Mucosa of stomach (tissue), 1 donor: Measurements from ENCODE around the gene KLHL35.

Experiments used
- H3K27me3 ChIP-seq: one replicate; pipeline ENCODE4 v1.7.0; 2013; ENCODE audit warnings: mild to moderate bottlenecking, low read length; ENCODE audit not compliant: control insufficient read depth, insufficient read depth
- H3K36me3 ChIP-seq: one replicate; pipeline ENCODE4 v1.7.0; 2013; ENCODE audit warnings: low read length; ENCODE audit not compliant: control insufficient read depth, insufficient read depth
- H3K4me1 ChIP-seq: one replicate; pipeline ENCODE4 v1.7.0; 2013; ENCODE audit warnings: mild to moderate bottlenecking, low read length; ENCODE audit not compliant: control insufficient read depth, insufficient read depth
- H3K4me3 ChIP-seq: one replicate; pipeline ENCODE4 v1.7.0; 2013; ENCODE audit warnings: low read length
- H3K9ac ChIP-seq: one replicate; pipeline ENCODE4 v1.7.0; 2013; ENCODE audit warnings: mild to moderate bottlenecking, low read length, moderate library complexity
- H3K9me3 ChIP-seq: one replicate; pipeline ENCODE4 v1.7.0; 2013; ENCODE audit warnings: mild to moderate bottlenecking, low read length, moderate library complexity; ENCODE audit not compliant: control insufficient read depth
- donor health status: Pancreatic carcinoma.

KLHL35 gene, protein sequence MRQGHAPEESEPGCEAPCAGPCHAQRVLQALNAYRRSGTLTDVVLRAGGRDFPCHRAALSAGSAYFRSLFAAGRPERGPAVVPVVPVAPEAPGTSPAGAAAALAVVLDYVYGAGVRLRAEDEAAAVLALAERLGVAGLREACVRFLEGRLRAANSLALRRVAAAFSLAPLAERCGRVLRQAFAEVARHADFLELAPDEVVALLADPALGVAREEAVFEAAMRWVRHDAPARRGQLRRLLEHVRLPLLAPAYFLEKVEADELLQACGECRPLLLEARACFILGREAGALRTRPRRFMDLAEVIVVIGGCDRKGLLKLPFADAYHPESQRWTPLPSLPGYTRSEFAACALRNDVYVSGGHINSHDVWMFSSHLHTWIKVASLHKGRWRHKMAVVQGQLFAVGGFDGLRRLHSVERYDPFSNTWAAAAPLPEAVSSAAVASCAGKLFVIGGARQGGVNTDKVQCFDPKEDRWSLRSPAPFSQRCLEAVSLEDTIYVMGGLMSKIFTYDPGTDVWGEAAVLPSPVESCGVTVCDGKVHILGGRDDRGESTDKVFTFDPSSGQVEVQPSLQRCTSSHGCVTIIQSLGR

DNA sequence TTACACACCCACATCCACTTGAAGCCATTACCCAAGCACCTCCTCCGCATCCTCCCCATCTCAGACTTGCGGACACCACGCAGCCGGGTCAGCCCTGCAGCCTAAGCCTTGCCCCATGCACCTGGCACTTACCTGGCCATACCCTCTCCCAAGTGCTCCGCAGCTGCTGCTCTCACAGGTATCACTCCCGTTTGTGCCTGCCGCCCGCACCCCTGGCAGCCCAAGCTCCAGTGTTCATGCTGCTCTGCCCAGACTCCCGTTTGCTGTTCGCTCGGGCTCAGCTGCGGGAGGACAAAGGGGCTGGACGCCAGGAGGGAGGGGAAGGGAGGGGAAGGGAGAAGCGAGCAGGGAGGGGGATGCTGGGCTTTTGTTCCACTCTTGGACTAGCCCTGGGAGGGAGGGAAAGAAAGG lies at the start of gene KLHL35:
KLHL35 (minus strand) TSS at position 293 of the 411 bp plus-strand sequence. CDS start 2,574 bp downstream, outside the sequence.
- no peaks in the 10 kb centered on the region for H3K36me3 ChIP-seq
- no peak within 1 kb of the TSS for H3K9ac ChIP-seq
- H3K4me1 ChIP-seq: peaks cover 23% of the 10 kb centered on the region
- peaks cover 4% of the 10 kb centered on the region for H3K9me3 ChIP-seq
- no peak within 1 kb of the TSS for H3K4me3 ChIP-seq
- H3K27me3 ChIP-seq: peaks cover 40% of the 10 kb centered on the region

DNA sequence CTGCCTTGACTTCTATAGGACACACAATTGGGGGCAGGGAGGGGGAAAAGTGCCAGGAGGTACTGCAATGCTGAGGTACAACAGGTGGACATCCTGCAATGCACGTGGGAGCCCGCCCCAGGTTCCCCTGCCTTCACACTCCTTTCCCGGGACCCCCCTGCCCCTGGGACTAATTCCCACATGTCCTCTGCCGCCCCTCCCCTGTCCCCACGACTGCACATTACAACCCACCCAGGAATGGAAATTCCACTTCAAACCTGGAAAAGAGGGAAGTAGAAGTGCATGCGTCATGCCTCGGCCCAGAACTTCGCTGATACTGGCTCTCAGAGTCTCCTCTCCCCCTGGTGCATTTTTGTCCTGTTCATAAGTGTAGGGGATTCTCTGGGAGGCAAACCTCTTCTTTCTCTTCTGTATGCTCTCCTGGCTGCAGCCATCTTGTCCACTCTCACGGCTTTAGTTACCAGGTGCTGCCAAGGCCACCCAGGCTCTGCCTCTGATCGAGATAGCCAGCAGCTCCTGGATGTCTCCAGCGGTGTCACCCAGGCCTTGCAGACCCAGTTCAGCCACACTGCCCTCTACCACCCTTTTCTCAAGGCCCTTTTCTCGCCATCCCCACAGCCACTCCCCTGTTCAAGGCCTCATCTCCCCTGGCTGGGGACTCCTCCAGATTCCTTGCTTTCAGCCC lies 49.1 kb upstream of the KLHL35 start:
- H3K9me3 ChIP-seq: no peaks in the 10 kb centered on the region
- H3K27me3 ChIP-seq: no peaks in the 10 kb centered on the region
- no peak overlapping the region for H3K9ac ChIP-seq
- H3K4me3 ChIP-seq: no peak overlapping the region
- H3K4me1 ChIP-seq: no peaks in the 10 kb centered on the region
- H3K36me3 ChIP-seq: no peaks in the 10 kb centered on the region

DNA sequence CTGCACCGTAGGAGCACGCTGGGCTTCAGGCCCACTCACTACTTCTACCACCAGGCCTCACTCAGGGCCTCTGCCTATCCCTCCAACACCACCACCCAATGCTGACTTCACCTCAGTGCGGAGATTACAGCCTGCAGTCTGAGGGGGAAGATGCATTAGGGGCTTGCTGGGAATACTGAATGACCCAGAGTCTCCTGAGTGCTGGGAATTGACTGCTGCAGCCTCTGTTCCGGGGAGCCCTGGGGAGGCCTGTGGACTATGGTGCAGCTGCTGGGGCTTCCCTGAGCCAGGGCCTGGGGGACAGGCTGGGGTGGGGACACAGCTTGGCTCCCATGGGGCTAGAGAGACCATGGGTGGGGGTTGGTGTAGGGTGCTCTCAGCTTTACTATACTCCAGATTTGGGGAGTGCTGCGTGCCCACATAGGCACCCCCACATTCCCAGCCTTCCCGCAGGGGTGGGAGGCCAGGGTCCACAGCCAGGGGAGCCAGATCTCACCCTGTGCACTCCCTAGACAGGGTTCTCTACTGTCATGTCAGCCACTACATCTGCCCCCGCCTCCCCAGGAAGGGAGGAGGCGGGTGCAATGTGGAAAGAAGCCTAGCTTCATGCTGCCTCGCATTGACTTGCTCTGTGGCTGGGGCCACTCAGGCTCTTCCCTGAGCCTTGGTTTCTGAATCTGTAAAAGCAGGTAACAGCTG lies 48.4 kb upstream of the KLHL35 start:
- H3K4me3 ChIP-seq: no peak overlapping the region
- H3K4me1 ChIP-seq: no peaks in the 10 kb centered on the region
- H3K9ac ChIP-seq: no peak overlapping the region
- H3K36me3 ChIP-seq: no peaks in the 10 kb centered on the region
- no peaks in the 10 kb centered on the region for H3K27me3 ChIP-seq
- H3K9me3 ChIP-seq: no peaks in the 10 kb centered on the region

DNA sequence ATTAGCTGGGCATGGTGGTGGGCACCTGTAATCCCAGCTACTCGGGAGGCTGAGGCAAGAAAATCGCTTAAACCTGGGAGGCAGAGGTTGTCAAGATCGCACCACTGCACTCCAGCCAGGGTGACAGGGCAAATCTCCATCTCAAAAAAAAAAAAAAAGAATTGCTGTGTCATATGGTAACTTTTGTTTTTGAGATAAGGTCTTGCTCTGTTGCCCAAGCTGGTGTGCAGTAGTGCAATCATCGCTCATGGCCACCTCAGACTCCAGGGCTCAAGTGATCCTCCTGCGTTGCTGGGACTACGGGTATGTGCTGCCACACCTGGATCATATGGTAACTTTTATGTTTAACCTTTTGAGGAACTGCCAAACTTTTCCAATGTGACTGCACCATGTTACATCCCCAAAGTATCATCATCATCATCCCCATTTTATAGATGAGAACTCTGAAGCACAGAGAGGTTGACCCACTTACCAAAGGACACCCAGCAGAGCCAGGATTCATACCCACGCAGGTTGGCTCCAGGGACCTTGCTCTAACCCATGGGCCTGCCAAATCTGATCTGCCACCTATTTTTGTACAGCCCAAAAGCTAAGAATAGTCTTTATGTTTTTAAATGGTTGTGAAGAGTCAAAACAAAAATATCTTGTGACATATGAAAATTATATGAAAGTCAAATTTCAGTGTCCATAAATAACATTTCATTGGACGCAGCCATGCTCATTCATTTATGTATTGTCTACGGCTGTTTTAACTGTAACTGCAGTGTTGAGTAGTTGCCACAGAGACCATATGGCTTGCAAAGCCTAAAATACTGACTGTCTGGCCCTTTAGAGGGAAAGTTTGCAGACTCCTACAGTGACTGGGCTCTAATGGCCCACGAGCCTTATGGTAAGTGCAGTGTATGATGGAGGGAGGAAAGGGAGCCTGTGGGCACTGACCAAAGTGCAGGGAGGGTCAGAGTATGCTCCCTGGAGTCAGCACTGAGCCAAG lies 47.5 kb upstream of the KLHL35 start:
- no peak overlapping the region for H3K9ac ChIP-seq
- H3K4me3 ChIP-seq: no peak overlapping the region
- H3K36me3 ChIP-seq: no peaks in the 10 kb centered on the region
- peaks cover 6% of the 10 kb centered on the region for H3K4me1 ChIP-seq
- no peaks in the 10 kb centered on the region for H3K27me3 ChIP-seq
- no peaks in the 10 kb centered on the region for H3K9me3 ChIP-seq

DNA sequence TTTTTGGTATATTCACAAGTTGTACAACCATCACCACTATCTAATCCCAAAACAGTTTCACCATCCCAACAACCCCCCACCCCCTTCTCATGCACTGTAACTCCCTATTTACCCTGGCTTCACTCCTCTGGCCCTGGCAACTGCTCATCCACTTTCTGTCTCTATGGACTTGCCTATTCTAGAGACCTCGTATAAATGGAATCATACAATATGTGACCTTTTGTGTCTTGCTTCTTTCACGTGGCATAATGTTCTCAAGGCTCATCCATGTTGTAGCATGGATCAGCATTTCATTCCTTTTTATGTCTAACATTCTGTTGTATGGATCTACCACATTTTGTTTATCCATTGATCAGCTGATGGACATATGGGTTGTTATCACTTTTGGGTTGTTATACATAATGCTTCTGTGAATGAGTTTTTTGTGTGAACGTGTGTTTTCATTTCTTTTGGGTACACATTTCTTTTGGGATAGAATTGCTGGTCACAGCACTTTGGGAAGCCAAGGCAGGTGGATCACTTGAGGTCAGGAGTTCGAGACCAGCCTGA lies 46.7 kb upstream of the KLHL35 start:
- H3K9ac ChIP-seq: no peak overlapping the region
- H3K4me1 ChIP-seq: peaks cover 12% of the 10 kb centered on the region
- no peaks in the 10 kb centered on the region for H3K27me3 ChIP-seq
- H3K4me3 ChIP-seq: no peak overlapping the region
- no peaks in the 10 kb centered on the region for H3K9me3 ChIP-seq
- no peaks in the 10 kb centered on the region for H3K36me3 ChIP-seq

DNA sequence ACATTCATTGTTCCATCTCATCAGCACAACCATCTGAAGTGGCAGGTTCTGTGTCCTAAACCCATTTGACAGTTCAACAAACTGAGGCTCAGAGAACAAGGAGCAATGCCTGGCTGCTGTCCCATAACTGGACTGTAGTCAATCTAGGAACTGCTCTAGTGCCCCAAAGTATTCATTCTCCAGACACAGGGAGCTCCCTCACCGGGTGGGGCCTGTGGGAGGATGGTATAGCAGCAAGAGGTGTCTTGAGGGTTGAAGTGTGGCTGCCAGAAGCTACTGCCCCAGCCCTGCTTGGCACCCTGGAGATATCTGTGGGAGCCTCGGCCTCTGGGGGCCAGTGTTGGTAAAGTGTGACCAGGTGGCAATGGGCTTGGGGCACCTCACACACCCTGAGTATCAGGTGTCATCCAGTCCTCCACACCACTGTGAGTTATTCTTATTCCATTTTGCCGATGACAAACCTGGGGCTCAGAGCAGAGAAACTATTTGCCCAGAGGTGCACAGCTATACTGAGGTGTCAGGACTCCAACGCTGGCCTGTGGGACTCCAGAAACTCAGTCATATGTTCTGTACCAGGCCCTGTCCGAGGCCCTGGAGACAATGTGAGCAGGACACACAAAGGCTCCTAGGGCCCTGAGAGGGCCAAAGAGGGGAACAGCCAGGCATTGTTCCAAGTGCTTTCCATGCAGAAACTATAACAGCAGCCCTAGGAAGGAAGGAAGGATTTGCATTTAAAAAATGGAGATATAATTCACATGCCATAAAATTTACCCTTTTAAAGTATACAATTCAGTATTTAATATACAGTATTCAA lies 46.0 kb upstream of the KLHL35 start:
- Histone ChIP-seq H3K4me1 (peaks cover 18% of the 10 kb centered on the region), H3K9ac (no peak overlapping the region)

DNA sequence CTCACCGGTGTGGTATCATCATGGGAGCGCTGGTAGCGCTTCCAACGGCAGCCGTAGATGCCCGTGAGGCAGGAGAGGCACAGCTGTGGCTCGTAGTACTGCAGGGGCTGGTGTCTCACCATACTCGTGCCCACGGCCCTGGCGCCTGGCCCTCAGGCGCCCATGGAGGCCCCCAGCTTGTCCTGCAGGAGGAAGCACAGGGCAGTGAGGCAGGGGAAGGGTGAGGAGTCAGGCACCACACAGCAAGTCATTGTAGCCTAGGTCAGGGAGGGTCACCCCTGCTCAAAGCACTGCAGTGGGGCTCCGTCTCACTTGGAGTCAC lies 44.6 kb upstream of the KLHL35 start:
- Histone ChIP-seq H3K4me1 (peaks cover 18% of the 10 kb centered on the region), H3K9me3 (no peaks in the 10 kb centered on the region), H3K36me3 (no peaks in the 10 kb centered on the region), H3K9ac (no peak overlapping the region), H3K27me3 (no peaks in the 10 kb centered on the region), H3K4me3 (no peak overlapping the region)

More for the DNA sequence above, 46.0 kb upstream of the KLHL35 start:
- Histone ChIP-seq H3K27me3 (no peaks in the 10 kb centered on the region), H3K4me3 (no peak overlapping the region), H3K9me3 (no peaks in the 10 kb centered on the region), H3K36me3 (no peaks in the 10 kb centered on the region)

DNA sequence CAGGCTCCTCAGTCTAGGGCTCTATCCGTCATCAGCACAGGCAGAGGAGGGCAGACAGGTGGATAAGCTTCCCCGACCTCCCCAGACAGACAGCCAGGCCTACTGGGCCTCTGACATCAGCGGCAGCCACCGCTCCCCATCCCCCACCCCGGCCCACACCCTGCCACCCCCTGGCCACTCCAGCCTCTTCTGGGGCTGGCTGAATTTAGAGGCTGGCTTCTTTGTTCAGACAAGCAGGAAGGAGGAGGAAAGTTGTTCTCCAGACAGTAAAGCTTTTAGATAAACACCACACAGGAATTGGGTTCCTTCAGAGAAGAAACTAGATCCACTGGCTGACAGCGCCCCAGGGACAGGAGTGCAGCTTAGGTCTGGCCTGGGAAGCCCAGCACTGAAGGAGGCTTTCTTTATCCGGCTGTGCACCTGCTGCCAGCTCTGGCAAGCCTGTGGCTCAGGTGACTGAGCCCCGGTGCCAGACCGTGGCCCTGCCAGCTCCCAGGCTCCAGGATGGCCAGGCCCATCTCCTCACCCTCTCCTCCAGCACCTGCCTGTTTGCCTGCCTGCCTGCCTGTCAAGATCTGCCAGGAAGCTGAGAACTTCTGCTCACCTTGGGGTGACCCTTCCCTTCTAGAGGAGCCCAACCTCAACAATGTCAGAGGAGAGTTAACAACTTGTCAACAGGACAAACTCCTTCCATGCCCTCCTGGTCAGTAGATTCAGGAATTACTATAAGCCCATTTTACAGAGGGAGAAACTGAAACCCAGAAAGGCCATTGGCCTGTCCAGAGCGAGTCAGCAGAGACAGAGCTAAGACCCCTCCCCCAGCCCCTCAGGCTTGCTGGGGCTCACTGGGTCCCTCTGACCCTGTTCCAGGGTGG lies 44.0 kb upstream of the KLHL35 start:
- Histone ChIP-seq H3K4me1 (peaks cover 18% of the 10 kb centered on the region), H3K27me3 (no peaks in the 10 kb centered on the region), H3K36me3 (no peaks in the 10 kb centered on the region), H3K9me3 (no peaks in the 10 kb centered on the region), H3K9ac (peak overlapping the region; percentile 26), H3K4me3 (no peak overlapping the region)

DNA sequence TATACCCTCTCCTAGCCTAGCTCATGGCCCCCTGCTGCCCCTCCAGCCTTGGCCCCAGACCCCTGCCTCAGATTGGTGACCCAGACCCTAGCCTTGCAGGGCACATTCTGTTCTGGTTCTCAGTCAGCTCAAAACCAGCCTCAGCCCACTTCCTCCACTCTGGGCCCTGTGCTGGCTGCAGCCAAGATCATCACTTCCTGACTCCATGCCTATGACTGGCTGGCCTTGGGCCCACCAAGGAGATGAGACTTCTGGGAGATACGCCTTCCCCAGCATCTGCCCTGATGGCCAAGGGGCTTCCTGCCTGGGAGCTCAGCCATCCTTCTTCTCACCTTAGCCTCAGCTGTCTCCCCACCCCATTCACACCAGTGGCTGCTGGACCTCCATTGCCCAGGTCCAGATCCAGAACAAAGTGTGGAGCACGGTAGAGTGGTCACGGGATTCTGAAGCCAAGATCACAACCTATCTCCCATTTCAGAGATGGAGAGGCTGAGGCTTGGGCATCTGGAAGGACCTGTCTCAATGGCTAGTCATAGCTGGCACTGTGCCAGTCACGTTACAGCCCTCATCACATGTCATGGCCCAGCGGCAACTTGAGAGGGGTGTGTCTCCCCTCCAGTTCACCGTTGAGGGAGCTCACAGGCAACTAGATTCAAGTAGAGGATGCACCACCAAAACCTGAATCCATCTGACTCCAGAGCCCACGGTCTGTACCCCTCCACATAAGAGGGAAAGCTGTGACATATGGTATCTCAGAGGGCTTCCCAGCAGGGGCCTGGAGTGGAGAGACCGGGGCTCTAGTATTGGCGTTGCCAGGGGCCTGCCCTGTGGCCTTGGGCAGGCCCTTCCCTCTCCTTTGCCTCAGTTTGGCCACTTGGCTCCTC lies 43.0 kb upstream of the KLHL35 start:
- Histone ChIP-seq H3K4me1 (peaks cover 18% of the 10 kb centered on the region), H3K36me3 (no peaks in the 10 kb centered on the region)

More for the DNA sequence above, 43.0 kb upstream of the KLHL35 start:
- H3K4me3 ChIP-seq: no peak overlapping the region
- H3K27me3 ChIP-seq: no peaks in the 10 kb centered on the region
- no peaks in the 10 kb centered on the region for H3K9me3 ChIP-seq
- no peak overlapping the region for H3K9ac ChIP-seq
